ENCODE data around the gene ABCA7.

GRCh38 chr19:1058112-1058511, 18.2 kb downstream of the ABCA7 start:
- TF ChIP-seq EZH2 (conservative IDR thresholded peaks at IDR 0.05; ENCODE audit: low read depth, low read length) (no peak), CTCF (CRISPR knock-in tag; IDR thresholded peaks at IDR 0.05) (no peak), POLR2A (IDR thresholded peaks at IDR 0.05; ENCODE audit: insufficient read depth in 1 of 2, low read depth in 2 of 2, low read length in 2 of 2) (no peak), USF2 (IDR thresholded peaks at IDR 0.05; ENCODE audit: low read depth, low read length) (no peak), USF2 (CRISPR knock-in tag; IDR thresholded peaks at IDR 0.05; ENCODE audit: borderline replicate concordance) (no peak), BRCA1 (CRISPR knock-in tag; IDR thresholded peaks at IDR 0.05) (no peak)

Data from HepG2 (cell line).